Neural cell (in vitro differentiated cells): Measurements from ENCODE around the gene HTR3A. TPM values are rescaled to one million over a fixed set of nuclear protein-coding genes. Genes with fewer than 3 reads are reported as not detected.

ENCODE experiments used
- H2AFZ ChIP-seq: fragments of 200-600, 300-800 bp; sonication (generic), shearing (Covaris generic); 2 replicates; pipeline ENCODE4 v1.6.0; 2014; ENCODE audit warnings: low read depth, mild to moderate bottlenecking, antibody characterized with exemption, low read length, moderate library complexity
- H3F3A ChIP-seq: fragments of 200-600 bp; shearing (Covaris generic); 2 replicates; pipeline ENCODE4 v1.6.1; 2016; ENCODE audit warnings: mild to moderate bottlenecking, moderate library complexity, mixed read lengths, antibody characterized with exemption, low read length; ENCODE audit not compliant: insufficient read depth, poor library complexity, severe bottlenecking
- H3K27ac ChIP-seq: fragments of 200-600, 300-800 bp; sonication (generic), shearing (Covaris generic); 2 replicates; pipeline ENCODE4 v1.5.1; 2014; ENCODE audit warnings: mild to moderate bottlenecking, low read length, moderate library complexity
- H3K27me3 ChIP-seq: fragments of 300-800, 200-600 bp; sonication (generic), shearing (Covaris generic); 2 replicates; pipeline ENCODE4 v1.6.0; 2014; ENCODE audit warnings: mild to moderate bottlenecking, low read depth, low read length, moderate library complexity; ENCODE audit not compliant: insufficient read depth
- H3K36me3 ChIP-seq: fragments of 300-800, 200-600 bp; sonication (generic), shearing (Covaris generic); 2 replicates; pipeline ENCODE4 v1.5.1; 2014; ENCODE audit warnings: mild to moderate bottlenecking, antibody characterized with exemption, low read length, moderate library complexity; ENCODE audit not compliant: insufficient read depth
- H3K4me2 ChIP-seq: fragments of 300-800, 200-600 bp; sonication (generic), shearing (Covaris generic); 2 replicates; pipeline ENCODE4 v1.6.0; 2014; ENCODE audit warnings: mild to moderate bottlenecking, low read length
- H3K4me3 ChIP-seq: fragments of 300-800, 200-600 bp; sonication (generic), shearing (Covaris generic); 2 replicates; pipeline ENCODE4 v1.5.1; 2014; ENCODE audit warnings: mild to moderate bottlenecking, low read length, moderate library complexity
- H3K79me2 ChIP-seq: fragments of 200-600 bp; shearing (Covaris generic); replicated peaks from 2 replicates; pipeline ENCODE4 v1.6.0; 2014; ENCODE audit warnings: mild to moderate bottlenecking, low read length, moderate library complexity; ENCODE audit not compliant: insufficient read depth
- H3K9ac ChIP-seq: fragments of 300-800, 200-600 bp; sonication (generic), shearing (Covaris generic); 2 replicates; pipeline ENCODE4 v1.6.1; 2016; ENCODE audit warnings: mild to moderate bottlenecking, low read length, mixed read lengths
- H3K9me2 ChIP-seq: fragments of 200-600 bp; shearing (Covaris generic); 2 replicates; pipeline ENCODE4 v1.6.1; 2016; ENCODE audit warnings: mild to moderate bottlenecking, low read length, mixed read lengths; ENCODE audit not compliant: insufficient read depth
- H3K9me3 ChIP-seq: fragments of 200-600, 300-800 bp; sonication (generic), shearing (Covaris generic); 2 replicates; pipeline ENCODE4 v1.6.1; 2016; ENCODE audit warnings: mild to moderate bottlenecking, mixed run types, low read length, moderate library complexity, mixed read lengths
- H4K20me1 ChIP-seq: fragments of 200-600 bp; shearing (Covaris generic); 2 replicates; pipeline ENCODE4 v1.6.1; 2016; ENCODE audit warnings: mild to moderate bottlenecking, mixed run types; ENCODE audit not compliant: insufficient read depth
- CTCF ChIP-seq: fragments of 450-650 bp; IDR thresholded peaks from 2 replicates; pipeline ENCODE4 v1.5.1; 2014; ENCODE audit warnings: antibody characterized with exemption, mild to moderate bottlenecking, moderate library complexity; ENCODE audit not compliant: poor library complexity, severe bottlenecking
- EP300 ChIP-seq: fragments of 450-650 bp; conservative IDR thresholded peaks from 2 replicates; pipeline ENCODE4 v1.6.1; 2014; ENCODE audit warnings: antibody characterized with exemption, mild to moderate bottlenecking, moderate library complexity; ENCODE audit not compliant: poor library complexity, severe bottlenecking
- EZH2 ChIP-seq: fragments of 200-600, 300-800 bp; shearing (Covaris generic), sonication (generic); IDR thresholded peaks from 2 replicates; pipeline ENCODE4 v1.6.1; 2014; ENCODE audit warnings: antibody characterized with exemption, low read length, borderline replicate concordance, mild to moderate bottlenecking; ENCODE audit not compliant: insufficient read depth, poor library complexity, severe bottlenecking
- MXI1 ChIP-seq: fragments of 450-650 bp; conservative IDR thresholded peaks from 2 replicates; pipeline ENCODE4 v1.6.1; 2014; ENCODE audit warnings: antibody characterized with exemption, mild to moderate bottlenecking; ENCODE audit not compliant: poor library complexity, severe bottlenecking
- POLR2AphosphoS5 ChIP-seq: IDR thresholded peaks from 2 replicates; pipeline ENCODE4 v1.6.1; 2012
- RAD21 ChIP-seq: fragments of 450-650 bp; conservative IDR thresholded peaks from 2 replicates; pipeline ENCODE4 v1.6.1; 2014; ENCODE audit warnings: antibody characterized with exemption, mild to moderate bottlenecking, moderate library complexity
- REST ChIP-seq: IDR thresholded peaks from 2 replicates; pipeline ENCODE4 v1.6.1; 2012; ENCODE audit warnings: borderline replicate concordance
- SMC3 ChIP-seq: fragments of 450-650 bp; conservative IDR thresholded peaks from 2 replicates; pipeline ENCODE4 v1.6.1; 2014; ENCODE audit warnings: antibody characterized with exemption, mild to moderate bottlenecking, moderate library complexity; ENCODE audit not compliant: poor library complexity
- TAF1 ChIP-seq: IDR thresholded peaks from 2 replicates; pipeline ENCODE4 v1.6.1; 2012; ENCODE audit warnings: low read depth
- polyA plus RNA-seq: library from polyadenylated mRNA; depleted of rRNA; stranded (reverse); fragments of >200 nt; gene quantifications from 2 replicates; pipeline ENCODE4 v1.2.3, GENCODE V29; 2014

The HTR3A gene
- polyA plus RNA-seq, 1 donor from 2014 or later = not detected

GRCh38 chr11:114033066-114033465, 58.2 kb downstream of the HTR3A start:
- Histone ChIP-seq H3K27ac (no peak overlapping the region), H3F3A (no peaks in the 10 kb centered on the region), H2AFZ (no peak overlapping the region), H3K79me2 (no peaks in the 10 kb centered on the region), H3K9ac (no peak overlapping the region), H3K27me3 (no peaks in the 10 kb centered on the region), H3K36me3 (no peaks in the 10 kb centered on the region), H3K4me3 (no peak overlapping the region), H4K20me1 (no peaks in the 10 kb centered on the region), H3K4me2 (no peak overlapping the region), H3K9me3 (no peaks in the 10 kb centered on the region), H3K9me2 (no peaks in the 10 kb centered on the region)
- no peak for TF ChIP-seq REST
- TF ChIP-seq SMC3 = no peak
- TF ChIP-seq TAF1 = no peak
- TF ChIP-seq EZH2 = no peak
- no peak for TF ChIP-seq MXI1
- no peak for TF ChIP-seq POLR2AphosphoS5
- TF ChIP-seq EP300 = no peak
- TF ChIP-seq CTCF = no peak
- no peak for TF ChIP-seq RAD21

- no peaks in the 10 kb centered on the region for H3K9me3 ChIP-seq
- no peak overlapping the region for H3K9ac ChIP-seq
- no peaks in the 10 kb centered on the region for H3K27me3 ChIP-seq
- no peaks in the 10 kb centered on the region for H3K36me3 ChIP-seq
- no peak overlapping the region for H3K27ac ChIP-seq
- TF ChIP-seq POLR2AphosphoS5 = no peak
- TF ChIP-seq EZH2 = no peak
- no peak for TF ChIP-seq CTCF
- no peak for TF ChIP-seq EP300
- TF ChIP-seq REST = no peak
- TF ChIP-seq RAD21 = no peak
- TF ChIP-seq TAF1 = no peak
- no peak for TF ChIP-seq SMC3
- no peak for TF ChIP-seq MXI1
- no peak overlapping the region for H3K4me2 ChIP-seq
- no peaks in the 10 kb centered on the region for H3F3A ChIP-seq
- no peaks in the 10 kb centered on the region for H3K9me2 ChIP-seq
- H2AFZ ChIP-seq = no peak overlapping the region
- no peaks in the 10 kb centered on the region for H3K79me2 ChIP-seq
- H3K4me3 ChIP-seq = no peak overlapping the region
- no peaks in the 10 kb centered on the region for H4K20me1 ChIP-seq
These were observed 58.7 kb downstream of the HTR3A start for GRCh38 chr11:114033572-114033971.
